ENCODE results near the gene NRXN3.

NRXN3 gene

GRCh38 chr14:78588906-78589305 is 418.7 kb downstream of the NRXN3 start:
- DNase-seq (ENCODE audit: low read depth), result no peak

- DNase-seq (ENCODE audit: low read depth), result no peak
These were observed 422.5 kb downstream of the NRXN3 start for GRCh38 chr14:78592616-78593219.

DNA sequence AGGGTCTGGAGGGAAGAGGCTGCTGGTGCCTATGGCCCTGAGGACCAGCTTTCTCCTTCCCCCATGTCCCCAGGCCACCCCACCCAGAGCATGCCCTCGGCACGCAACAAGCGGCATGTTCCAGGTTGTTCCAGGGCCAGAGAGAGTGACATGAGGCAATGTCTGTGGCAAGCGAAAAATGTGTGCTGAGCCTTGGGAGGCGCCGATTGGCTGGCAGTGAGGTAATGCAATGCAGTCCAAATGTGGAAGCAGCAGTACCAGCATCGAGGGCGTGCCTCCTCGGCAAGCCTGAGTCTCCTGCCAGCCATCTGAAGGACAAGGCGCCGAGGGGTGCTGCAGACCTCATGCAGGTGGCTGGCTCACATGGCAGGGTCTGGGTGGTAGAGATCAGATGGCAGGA is 423.8 kb downstream of the NRXN3 start:
- DNase-seq (ENCODE audit: low read depth), result no peak

DNA sequence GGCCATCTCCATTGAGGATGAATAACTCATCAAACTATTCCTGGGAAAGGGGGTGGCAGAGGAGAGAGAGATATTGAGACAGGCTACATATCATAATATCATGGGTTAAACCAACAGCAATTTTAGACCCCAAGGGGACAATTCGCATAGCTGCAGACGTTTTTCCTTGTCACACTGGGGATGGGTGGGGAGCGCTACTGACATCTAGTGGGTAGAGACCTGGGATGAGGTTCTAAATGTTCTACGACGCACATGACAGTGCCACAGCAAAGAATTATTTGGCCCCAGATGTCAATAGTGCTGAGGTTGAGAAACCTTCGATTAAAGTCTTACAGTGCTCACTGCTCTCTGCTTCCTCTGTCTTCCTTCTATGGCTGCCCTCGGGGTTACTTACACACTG is 425.6 kb downstream of the NRXN3 start:
- no peak for DNase-seq (ENCODE audit: low read depth)

DNA sequence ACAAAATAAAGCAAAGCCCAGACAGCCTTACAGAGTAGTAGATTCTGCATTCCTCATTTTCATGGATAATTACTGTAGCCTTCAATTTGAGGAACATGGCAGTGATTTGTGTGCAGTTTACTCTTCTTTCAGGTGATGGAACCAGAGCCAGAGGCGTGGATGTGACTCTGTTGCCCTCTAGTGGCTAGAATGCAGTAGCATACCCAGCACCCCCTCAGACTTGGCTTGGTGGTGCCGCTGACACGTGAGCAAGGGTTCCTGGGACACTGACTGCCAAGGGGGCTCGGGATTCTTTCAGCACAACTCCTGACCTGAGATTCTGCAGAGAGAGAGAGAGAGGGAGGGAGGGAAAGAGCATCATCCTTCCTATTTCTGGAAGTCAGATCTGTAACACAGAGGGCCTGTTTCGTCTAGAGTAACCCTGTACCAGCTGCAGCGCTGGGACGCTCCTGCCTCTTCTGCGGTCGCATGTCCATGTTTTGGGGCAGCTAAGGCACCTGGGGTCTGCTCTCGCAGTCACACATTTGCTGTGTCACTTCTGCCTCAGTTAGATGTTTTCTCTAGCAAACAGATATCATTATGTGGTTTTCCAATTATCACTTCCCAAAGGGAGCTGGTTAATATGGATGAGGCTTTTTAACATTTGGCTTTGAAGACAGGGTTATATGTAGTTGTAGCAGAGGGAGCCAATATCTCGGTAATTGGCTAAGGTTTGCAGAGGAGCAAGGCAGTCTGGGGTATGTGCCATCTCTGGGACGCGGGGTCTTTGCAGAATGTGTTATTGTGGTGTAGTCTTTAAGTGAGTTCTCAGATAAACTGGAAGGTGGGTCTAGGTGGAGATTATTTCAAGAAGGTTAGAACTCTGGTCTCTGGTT is 428.1 kb downstream of the NRXN3 start:
- peak; percentile 25 for DNase-seq (ENCODE audit: low read depth)

DNA sequence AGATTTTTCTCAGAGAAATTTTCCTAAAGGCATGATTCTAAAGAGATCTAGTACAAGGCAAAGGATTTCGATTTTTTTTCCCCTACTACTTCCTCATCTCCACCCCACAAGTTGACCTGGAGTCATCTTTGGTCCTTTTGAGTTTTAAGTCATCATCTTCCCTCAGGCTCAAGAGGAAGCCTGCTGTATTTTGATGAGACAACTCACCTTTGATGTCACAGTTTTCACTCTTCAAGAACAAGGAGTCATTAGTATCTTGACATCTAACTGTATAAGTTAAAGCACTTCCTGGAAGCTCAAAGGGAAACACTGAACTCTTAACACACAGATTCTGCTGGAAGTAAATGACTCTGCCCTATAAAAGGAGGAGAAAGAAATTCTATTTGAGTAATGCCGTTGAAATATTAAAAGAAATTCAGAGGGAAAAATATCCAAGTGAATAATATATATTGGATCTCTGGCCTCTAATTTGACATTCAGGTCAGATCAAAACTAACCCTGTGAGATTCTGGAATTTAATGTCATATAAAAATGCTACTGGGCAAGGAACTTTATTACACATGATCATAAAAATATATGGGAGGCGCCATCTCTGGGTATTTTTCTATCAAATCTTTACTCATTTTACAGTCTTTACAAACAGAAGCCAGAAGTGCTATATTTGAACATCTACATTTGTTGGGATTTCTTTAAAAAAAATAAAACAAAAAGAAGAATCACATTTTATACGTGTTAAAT is 435.0 kb downstream of the NRXN3 start:
- DNase-seq (ENCODE audit: low read depth), result no peak

- DNase-seq (ENCODE audit: low read depth), result peak; percentile 89
These were observed 435.8 kb downstream of the NRXN3 start for GRCh38 chr14:78605897-78606500.

DNA sequence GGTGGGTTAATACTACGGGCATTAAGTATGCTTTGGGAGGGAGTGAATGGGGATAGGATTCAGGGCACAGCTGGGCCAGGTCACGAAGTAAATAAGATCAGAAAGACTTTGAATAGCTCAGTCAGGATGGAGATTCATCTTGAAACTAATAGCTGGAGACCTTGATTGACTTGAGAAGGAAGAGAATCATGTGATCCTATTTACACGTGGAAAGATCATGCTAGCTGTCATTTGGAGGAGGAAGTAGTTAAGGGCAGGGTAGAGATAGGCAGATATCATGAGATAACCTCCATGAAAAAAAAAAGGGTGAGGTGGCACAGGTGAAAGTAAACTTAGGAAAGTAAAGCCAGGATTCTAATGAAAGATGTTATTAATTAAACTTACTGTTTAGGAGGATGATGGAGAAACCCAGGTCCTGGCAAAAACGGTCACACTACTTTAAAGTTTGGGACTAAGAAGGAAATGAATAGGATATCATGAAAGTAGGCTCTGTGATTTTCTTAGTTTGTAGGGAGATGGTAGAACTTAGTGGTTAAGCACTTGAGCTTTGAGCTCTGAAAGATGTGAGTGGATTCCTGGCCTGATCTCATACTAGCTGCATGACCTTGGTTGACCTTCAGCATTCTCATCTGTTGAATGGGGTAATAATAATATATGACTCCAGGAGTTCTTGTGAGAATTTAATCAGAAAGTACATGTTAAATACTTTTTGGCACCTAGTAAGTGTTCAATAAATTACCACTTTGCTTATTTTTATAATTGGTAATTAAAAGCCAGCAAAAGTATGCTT is 439.0 kb downstream of the NRXN3 start:
- no peak for DNase-seq (ENCODE audit: low read depth)

- no peak for DNase-seq (ENCODE audit: low read depth)
These were observed 440.8 kb downstream of the NRXN3 start for GRCh38 chr14:78610994-78611393.

DNA sequence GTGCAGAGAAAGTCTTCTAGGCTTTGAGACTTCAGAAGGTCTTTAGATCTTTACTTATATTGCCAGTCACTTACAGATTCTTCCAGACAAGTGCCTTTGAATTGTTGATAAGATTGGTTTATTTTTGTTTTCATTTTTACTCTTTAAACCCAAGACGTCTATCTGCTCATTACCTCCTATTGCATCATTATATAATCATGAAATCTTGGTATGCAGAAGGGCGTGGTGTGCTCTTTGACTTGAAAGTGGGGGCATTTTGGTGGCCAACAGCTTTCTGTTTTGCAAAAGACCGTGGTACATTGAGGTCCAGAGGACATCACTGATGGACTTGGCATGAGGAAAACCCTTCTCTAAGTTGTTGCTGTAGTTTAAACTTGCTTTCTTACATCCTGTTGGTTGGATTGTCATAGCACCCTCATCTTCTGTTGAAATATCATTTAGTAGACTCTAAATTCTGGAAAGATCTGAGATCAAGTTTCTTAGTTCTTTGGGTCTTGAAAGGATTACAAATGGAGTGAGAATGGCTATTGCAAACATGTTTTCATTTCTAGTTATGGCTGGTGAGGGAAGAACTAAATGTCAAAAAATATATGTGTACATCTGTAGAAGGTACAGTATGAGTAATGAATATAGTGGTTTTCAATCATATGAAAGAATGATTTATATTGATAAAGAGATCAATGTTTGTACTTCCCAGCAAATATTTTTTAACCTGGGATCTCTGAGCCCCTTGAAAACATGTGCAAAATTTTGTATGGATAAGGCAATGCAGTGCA is 441.8 kb downstream of the NRXN3 start:
- no peak for DNase-seq (ENCODE audit: low read depth)

GRCh38 chr14:78612666-78613065 is 442.5 kb downstream of the NRXN3 start:
- no peak for DNase-seq (ENCODE audit: low read depth)

- DNase-seq (ENCODE audit: low read depth), result no peak
These were observed 444.4 kb downstream of the NRXN3 start for GRCh38 chr14:78614593-78614992.

GRCh38 chr14:78617735-78618134 is 447.6 kb downstream of the NRXN3 start:
- DNase-seq (ENCODE audit: low read depth), result no peak

GRCh38 chr14:78618368-78618767 is 448.2 kb downstream of the NRXN3 start:
- DNase-seq (ENCODE audit: low read depth), result no peak

- no peak for DNase-seq (ENCODE audit: low read depth)
These were observed 456.9 kb downstream of the NRXN3 start for GRCh38 chr14:78627114-78627513.

DNA sequence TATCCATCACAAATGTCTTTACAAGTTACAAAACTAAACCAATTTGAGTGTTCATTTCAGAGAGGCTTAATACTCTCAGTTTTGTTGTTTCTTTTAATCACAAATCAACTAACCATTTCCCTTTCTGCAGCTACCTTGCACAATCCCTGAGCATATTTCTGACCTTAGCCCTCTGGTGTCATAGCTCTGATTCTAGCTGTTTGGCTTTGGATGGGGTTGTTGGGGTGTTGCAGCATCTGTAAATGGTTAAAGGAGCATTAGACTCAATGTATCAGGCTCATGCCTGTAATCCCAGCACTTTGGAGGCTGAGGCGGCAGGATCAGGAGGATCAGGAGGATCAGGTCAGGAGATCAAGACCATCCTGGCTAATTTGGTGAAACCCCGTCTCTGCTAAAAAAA is 461.4 kb downstream of the NRXN3 start:
- DNase-seq (ENCODE audit: low read depth), result peak; percentile 5

- no peak for DNase-seq (ENCODE audit: low read depth)
These were observed 463.6 kb downstream of the NRXN3 start for GRCh38 chr14:78633752-78634151.

- DNase-seq (ENCODE audit: low read depth), result no peak
These were observed 467.3 kb downstream of the NRXN3 start for GRCh38 chr14:78637489-78637888.

DNA sequence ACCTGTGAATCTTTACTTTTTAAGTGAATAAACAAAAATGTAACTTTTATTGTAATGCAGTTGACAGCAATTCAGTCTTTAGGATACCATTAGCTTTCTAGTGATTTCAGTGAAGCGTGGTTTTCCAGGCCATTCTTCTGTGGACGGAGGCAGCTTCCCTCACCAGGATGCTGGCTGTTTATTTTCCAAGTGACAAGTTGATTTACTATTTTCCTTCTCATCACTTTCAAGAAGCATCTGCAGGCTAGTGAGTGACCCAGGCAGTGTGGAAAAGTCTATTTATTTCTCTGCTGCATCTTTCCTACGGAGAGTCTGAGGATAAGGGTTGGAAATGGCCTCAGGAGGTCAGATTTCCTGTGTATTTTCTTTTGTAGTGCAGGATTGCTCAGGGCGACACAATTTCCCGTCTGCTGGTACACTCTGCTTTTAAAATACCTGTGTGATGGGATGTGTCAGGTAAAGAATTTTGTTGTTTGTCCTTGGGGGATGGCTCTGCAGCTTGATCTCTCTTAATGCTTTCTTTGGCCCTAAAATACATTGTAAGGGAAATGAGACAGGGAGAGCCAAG is 467.8 kb downstream of the NRXN3 start:
- no peak for DNase-seq (ENCODE audit: low read depth)

GRCh38 chr14:78638926-78639325 is 468.8 kb downstream of the NRXN3 start:
- DNase-seq (ENCODE audit: low read depth), result no peak

Data from HS-5 (cell line).